CD4-positive, alpha-beta T cell treated with Interleukin-15 for 1 hour (primary cell): ENCODE results near the gene BEND6.
A peak's percentile ranks its signal among the peaks of the same experiment; 100 is the strongest.
"Not testable (repeated sequence)": the region's sequence is repeated elsewhere in the genome, so short reads cannot be mapped to it uniquely, and the experiment has no call there.

Experiments used
- DNase-seq: peaks from one replicate; pipeline ENCODE4 v3.0.0-alpha.2; 2020

Gene BEND6

DNA sequence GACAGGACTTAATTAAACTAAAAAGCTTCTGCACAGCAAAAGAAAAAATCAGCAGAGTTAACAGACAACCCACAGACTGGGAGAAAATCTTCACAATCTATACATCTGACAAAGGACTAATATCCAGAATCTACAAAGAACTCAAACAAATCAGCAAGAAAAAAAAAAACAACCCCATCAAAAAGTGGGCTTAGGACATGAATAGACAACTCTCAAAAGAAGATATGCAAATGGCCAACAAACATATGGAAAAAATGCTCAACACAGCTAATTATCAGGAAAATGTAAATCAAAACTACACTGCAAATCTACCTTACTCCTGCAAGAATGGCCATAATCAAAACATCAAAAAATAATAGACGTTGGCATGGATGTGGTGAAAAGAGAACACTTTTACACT lies 89.2 kb downstream of the BEND6 start:
- DNase-seq, result not testable (repeated sequence)

DNA sequence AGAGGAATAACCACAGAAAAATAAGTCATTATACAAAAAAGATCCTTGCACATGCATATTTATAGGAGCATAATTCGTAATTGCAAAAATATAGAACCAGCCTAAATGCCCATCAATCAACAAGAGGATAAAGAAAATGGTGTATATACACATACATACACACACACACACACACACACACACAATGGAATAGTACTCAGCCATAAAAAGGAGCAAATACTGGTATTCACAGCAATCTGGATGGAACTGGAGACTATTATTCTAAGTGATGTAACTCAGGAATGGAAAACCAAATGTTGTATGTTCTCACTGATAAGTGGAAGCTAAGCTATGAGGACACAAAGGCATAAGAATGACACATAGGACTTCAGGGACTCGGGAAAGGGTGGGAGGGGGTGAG lies 89.7 kb downstream of the BEND6 start:
- no peak for DNase-seq

DNA sequence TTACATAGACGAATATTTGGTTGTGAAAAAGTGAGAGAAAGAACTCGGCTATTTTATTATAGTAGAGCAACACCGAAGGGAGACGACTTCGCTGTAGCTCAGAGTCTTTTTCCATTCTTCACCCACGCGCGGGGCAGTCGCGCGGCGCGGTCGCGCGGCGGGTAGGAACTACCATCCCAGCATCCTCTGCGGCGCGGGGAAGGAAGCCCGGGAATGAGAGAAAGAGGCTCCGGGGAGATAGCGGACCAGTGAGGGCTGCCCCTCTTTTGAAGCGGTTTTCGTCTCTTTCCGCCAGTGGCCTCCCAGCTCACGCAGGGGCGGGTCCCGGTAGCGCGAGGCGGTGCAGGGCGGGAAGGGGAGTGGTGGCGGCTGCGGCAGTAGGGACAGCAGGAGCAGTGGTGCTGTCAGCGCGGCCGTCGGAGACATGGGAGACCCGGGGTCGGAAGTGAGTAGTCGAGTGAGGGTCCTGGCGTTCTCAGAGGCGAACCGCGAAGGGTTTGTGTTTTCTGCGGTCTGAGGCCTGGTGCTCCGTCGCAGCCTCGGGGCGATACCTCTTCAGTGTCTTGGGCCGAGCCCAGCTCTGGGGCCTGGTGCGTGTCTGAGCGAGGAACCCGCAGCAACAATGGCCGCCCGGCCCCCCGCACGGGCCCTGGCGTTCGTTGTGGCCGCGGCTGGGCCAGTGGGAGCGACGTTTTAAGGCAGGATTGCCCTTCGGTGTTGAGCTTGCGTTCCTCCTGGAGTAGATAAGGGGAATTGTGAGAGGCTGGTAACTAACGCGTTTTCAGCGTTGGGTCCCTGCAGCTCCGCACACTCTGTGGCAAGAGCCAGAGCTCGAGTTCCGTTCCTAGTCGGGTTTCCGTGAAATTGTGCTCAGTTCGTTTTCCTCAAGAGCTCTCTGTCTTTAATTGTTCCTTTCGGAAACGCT lies 91.7 kb downstream of the BEND6 start, which contains the start of gene KIAA1586:
KIAA1586 (plus strand) TSS at position 362 of the 925 bp plus-strand sequence; CDS start at position 425, 63 bp downstream.
- DNase-seq, result peak; percentile 78

DNA sequence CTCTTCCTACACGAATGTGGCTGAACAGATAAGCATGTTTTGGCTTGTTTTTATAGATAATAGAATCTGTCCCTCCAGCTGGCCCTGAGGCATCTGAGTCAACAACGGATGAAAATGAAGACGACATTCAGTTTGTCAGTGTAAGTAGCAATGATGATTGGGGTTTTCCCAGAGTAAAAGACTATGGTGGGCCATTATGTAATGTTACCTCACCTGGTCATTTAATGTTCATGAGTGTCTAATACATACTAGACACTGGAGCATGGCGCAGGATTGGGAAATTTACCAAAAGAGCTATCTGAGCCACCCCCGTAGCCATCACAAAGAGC lies 92.3 kb downstream of the BEND6 start:
- DNase-seq, result not testable (repeated sequence)

DNA sequence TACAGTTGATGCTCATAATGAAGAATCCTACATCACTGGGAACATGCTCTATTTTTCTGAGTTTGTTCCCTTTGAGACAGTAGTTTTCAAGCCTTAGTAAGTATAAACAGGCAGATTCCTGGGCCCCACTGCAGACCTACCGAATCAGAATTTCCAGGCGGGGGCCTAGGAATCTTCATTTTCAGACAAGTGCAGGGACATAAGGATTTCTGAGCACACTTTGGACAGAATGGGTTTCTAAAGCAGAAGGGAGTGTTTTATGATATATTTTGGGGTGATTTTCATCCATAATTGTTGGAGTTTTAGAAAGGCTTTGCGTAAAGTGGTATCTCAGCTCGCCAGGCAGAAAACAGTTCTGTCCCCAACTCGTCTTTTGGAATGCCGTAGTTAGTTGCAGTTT lies 93.0 kb downstream of the BEND6 start:
- not testable (repeated sequence) for DNase-seq

DNA sequence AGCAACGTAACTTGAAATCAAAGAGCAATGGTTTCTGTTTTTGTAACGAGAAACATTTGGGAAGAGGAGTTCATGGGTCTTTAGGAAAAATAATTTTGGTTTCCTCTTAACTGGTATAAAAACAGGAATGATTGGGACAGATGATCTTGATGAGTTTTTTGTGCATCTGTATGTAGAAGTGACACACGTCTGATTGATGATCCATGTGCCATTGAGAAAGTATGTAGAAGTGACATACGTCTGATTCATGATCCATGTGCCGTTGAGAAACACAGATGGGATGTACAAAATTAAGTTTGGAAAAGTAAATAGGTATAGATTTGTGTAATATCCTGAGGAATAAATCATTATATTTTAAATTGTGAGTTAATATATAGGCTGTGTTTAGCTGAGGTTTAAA lies 93.7 kb downstream of the BEND6 start:
- DNase-seq, result no peak

DNA sequence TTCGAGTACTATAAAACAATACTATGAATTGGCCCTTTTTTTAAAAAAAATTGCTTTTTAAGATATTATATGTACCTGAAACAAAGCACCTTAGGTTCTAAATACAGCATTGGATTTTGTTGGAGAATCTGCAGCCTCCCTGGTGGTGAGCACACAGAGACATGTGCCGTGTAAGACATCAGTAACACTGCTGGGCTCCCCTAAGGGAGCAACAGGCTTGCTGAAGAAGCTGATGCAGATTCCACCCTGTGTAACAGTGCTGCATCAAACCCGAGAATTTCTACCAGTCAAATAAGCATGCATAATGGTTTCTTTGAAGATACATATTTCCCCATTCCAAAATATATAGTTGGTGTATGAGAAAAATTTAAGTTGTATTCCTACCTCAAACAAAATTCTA lies 108.9 kb downstream of the BEND6 start:
- no peak for DNase-seq

DNA sequence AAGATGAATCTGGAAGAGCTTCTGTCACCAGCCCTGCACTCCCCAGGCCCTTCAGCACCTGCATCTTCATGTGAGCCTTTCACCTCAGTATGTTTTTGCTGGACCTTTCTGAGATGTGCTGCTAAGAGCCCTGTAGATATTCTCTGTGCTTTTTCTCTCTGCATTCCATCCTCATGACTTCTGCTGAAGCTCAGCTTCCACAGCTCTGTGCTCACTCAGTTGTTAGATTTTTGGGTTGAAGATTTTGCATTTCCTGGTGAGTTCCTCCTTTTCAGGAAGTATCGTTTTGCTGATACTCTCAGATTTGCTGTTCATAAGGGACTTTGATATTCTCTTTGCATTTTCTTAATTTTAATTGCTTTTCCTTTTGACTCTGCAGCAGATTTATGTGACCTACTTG lies 109.9 kb downstream of the BEND6 start:
- DNase-seq, result no peak

DNA sequence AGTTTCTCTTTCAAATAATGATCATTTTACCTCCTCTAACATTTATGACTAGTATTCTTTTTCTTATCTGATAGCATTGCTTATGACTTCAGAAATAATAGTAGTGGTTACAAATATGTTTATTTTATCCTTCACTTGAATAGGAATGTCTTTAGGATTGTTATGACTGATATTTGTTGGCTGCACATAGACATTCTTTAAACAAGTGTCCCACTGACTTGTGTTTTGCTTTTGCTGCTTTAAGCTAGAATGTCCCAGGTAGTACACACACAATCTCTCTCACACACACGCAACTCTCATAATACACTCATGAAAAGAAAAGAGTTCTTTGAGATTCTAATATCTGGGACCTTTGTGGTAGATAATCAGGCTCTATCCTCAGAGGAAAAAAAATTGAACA lies 113.2 kb downstream of the BEND6 start:
- no peak for DNase-seq

DNA sequence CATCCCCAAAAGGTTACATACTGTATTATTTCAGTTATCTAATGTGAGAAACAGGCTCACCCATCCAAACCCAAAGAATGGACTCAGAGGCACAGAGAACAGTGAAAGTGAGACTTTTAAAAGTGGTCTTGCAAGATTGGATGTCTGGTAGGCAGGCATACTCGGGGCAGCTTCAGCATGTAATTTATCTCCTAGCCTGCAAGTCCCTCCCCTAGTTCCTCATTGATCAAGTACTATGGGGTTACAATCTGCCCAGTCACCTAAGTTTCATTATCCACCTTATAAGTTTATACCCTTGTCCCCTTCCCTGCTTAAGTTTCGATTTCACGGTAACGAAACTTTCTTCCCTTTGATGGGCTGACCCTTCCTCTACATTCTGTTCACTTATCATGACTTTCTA lies 114.3 kb downstream of the BEND6 start:
- DNase-seq, result no peak

DNA sequence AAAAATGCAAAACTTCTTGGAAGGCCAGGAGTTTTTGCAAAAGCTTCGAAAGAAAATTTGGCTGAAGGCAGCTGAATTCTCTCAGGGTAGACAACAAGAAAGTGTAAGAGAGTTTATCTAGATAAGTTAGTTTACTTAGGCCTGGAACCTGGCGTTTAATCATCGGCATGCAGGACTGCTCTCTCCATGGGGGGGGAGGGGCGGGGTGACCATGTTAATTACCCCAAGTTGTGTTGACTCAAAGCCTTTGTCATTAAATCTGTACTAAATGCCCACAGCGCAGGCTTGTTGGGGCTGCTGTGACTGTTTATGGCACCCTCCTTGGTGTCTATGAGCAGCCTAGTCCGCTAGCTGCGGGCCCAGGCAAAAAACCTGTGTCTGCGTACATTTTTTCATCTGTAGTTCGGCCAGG lies 115.0 kb downstream of the BEND6 start:
- DNase-seq, result no peak

DNA sequence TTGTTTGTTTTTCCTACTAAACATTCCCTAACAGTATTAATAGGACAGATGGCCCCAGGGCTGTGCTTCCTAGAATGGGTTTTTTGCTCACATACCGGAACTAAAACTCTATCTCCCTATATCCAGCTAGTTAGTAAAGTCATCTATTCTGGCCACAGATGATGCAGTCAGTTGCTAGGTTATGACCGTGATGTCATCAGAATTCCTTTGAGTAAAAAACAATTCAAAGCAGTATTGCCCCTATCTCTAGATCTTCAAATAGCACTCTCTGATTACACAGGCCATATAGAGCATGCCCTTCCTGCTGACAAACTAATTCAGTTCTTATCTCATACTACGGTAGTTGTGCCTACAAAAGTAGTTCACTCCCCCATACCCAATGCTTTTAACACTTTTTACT lies 117.2 kb downstream of the BEND6 start:
- DNase-seq, result no peak

DNA sequence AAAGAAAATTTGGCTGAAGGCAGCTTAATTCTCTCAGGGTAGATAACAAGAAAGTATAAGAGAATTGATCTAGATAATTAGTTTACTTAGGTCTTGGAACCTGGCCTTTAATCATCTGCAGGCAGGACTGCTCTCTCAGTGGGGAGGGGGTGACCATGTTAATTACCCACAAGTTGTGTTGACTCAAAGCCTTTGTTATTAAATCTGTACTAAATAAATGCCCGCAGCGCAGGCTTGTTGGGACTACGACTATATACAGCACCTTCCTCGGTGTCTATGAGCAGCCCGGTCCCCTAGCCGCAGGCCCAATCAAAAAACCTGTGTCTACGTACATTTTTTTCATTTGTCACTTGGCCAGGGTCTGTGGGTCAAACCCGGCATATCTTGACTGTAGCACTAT lies 119.5 kb downstream of the BEND6 start:
- DNase-seq, result no peak

DNA sequence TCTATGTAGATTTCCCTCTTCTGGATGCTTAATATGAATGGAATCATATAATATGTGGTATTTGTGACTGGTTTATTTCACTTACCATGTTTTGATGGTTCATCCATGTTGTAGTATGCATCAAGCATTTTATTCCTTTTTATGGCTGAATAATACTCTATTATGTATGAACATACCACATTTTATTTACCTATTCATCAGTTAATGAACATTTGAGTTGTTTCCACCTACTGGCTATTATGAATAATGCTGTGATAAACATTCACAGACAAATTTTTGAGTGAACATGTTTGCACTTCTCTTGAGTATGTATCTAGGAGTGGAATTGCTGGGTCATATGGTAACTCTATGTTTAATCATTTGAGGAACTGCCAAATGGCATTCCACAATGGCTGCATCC lies 120.2 kb downstream of the BEND6 start:
- DNase-seq, result no peak
